Measurements from ENCODE around the gene EGFR.

GRCh38 chr7:55194522-55194921, 175.7 kb downstream of the EGFR start:
- TF ChIP-seq, protein P1, sequence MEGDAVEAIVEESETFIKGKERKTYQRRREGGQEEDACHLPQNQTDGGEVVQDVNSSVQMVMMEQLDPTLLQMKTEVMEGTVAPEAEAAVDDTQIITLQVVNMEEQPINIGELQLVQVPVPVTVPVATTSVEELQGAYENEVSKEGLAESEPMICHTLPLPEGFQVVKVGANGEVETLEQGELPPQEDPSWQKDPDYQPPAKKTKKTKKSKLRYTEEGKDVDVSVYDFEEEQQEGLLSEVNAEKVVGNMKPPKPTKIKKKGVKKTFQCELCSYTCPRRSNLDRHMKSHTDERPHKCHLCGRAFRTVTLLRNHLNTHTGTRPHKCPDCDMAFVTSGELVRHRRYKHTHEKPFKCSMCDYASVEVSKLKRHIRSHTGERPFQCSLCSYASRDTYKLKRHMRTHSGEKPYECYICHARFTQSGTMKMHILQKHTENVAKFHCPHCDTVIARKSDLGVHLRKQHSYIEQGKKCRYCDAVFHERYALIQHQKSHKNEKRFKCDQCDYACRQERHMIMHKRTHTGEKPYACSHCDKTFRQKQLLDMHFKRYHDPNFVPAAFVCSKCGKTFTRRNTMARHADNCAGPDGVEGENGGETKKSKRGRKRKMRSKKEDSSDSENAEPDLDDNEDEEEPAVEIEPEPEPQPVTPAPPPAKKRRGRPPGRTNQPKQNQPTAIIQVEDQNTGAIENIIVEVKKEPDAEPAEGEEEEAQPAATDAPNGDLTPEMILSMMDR (IDR thresholded peaks at IDR 0.05): no peak
- TF ChIP-seq POLR2A (IDR thresholded peaks at IDR 0.05) (no peak), POLR2AphosphoS5 (IDR thresholded peaks at IDR 0.05) (no peak)

Measured in breast epithelium (tissue), 3 donors.